Neural progenitor cell (in vitro differentiated cells): Measurements from ENCODE around the gene IFNGR2. TPM values are rescaled to one million over a fixed set of nuclear protein-coding genes. Genes with fewer than 3 reads are reported as not detected.

Experiments
- DNase-seq: peaks from one replicate; pipeline ENCODE4 v3.0.0-alpha.2; 2016; ENCODE audit warnings: low spot score
- H2AFZ ChIP-seq: fragments of 200-600 bp; sonication (generic); replicated peaks from 2 replicates; pipeline ENCODE4 v1.6.1; 2016; ENCODE audit warnings: antibody characterized with exemption
- H3F3A ChIP-seq: fragments of 200-600 bp; sonication (generic); 2 replicates; pipeline ENCODE4 v1.6.1; 2016; ENCODE audit warnings: antibody characterized with exemption, low read depth
- H3K27ac ChIP-seq: fragments of 200-600 bp; sonication (generic); 2 replicates; pipeline ENCODE4 v1.5.1; 2016; ENCODE audit warnings: mild to moderate bottlenecking
- H3K27me3 ChIP-seq: fragments of 200-600 bp; sonication (generic); 2 replicates; pipeline ENCODE4 v1.6.1; 2016; ENCODE audit warnings: mild to moderate bottlenecking, moderate library complexity
- H3K36me3 ChIP-seq: fragments of 200-600 bp; sonication (generic); 2 replicates; pipeline ENCODE4 v1.5.1; 2016
- H3K4me1 ChIP-seq: fragments of 200-600 bp; sonication (generic); 2 replicates; pipeline ENCODE4 v1.6.1; 2016; ENCODE audit warnings: mixed run types
- H3K4me2 ChIP-seq: fragments of 200-600 bp; sonication (generic); 2 replicates; pipeline ENCODE4 v1.6.1; 2016
- H3K4me3 ChIP-seq: fragments of 200-600 bp; sonication (generic); 2 replicates; pipeline ENCODE4 v1.5.1; 2016
- H3K79me2 ChIP-seq: fragments of 200-600 bp; sonication (generic); 2 replicates; pipeline ENCODE4 v1.6.1; 2016; ENCODE audit warnings: low read depth
- H3K9ac ChIP-seq: fragments of 200-600 bp; sonication (generic); 2 replicates; pipeline ENCODE4 v1.6.1; 2016
- H3K9me3 ChIP-seq: fragments of 200-600 bp; sonication (generic); 2 replicates; pipeline ENCODE4 v1.5.1; 2016; ENCODE audit warnings: low read depth
- H4K20me1 ChIP-seq: fragments of 200-600 bp; sonication (generic); 2 replicates; pipeline ENCODE4 v1.6.1; 2016; ENCODE audit warnings: low read depth
- H3K27ac Mint-ChIP-seq: 3 replicates; pipeline ENCODE4 v1.8.0; 2021; ENCODE audit warnings: mixed read lengths
- H3K27me3 Mint-ChIP-seq: 2 replicates; pipeline ENCODE4 v1.8.0; 2022; ENCODE audit warnings: low read depth, mild to moderate bottlenecking, inconsistent platforms, moderate library complexity, mixed read lengths; ENCODE audit not compliant: insufficient read depth
- H3K36me3 Mint-ChIP-seq: 3 replicates; pipeline ENCODE4 v1.8.0; 2021; ENCODE audit warnings: mixed read lengths
- H3K4me1 Mint-ChIP-seq: 3 replicates; pipeline ENCODE4 v1.8.0; 2021; ENCODE audit warnings: mixed read lengths
- H3K4me3 Mint-ChIP-seq: 3 replicates; pipeline ENCODE4 v1.8.0; 2021; ENCODE audit warnings: mild to moderate bottlenecking, moderate library complexity, mixed read lengths
- H3K9me3 Mint-ChIP-seq: 3 replicates; pipeline ENCODE4 v1.8.0; 2020; ENCODE audit warnings: mixed read lengths
- CTCF ChIP-seq: fragments of 200-600 bp; sonication (generic); IDR thresholded peaks from 2 replicates; pipeline ENCODE4 v1.5.1; 2017; ENCODE audit warnings: antibody characterized with exemption, mild to moderate bottlenecking
- EZH2 ChIP-seq: fragments of 200-600 bp; sonication (generic); IDR thresholded peaks from 2 replicates; pipeline ENCODE4 v1.6.1; 2017; ENCODE audit warnings: antibody characterized with exemption, mild to moderate bottlenecking, moderate library complexity
- EZH2phosphoT487 ChIP-seq: fragments of 200-600 bp; sonication (generic); IDR thresholded peaks from 2 replicates; pipeline ENCODE4 v1.6.1; 2017; ENCODE audit warnings: antibody characterized with exemption
- total RNA-seq: library from RNA; depleted of rRNA; stranded (reverse); fragments of >200 nt; gene quantifications from 2 replicates; pipeline ENCODE4 v1.2.3, GENCODE V29; 2015; ENCODE audit warnings: low replicate concordance

IFNGR2 gene
- total RNA-seq, 1 donor from 2014 or later = 50.6 TPM

- Histone ChIP-seq H2AFZ (no peak overlapping the region), H3K4me2 (no peak overlapping the region), H3K9me3 (no peaks in the 10 kb centered on the region), H3K79me2 (no peaks in the 10 kb centered on the region), H3K36me3 (no peaks in the 10 kb centered on the region), H3K4me1 (peaks cover 9% of the 10 kb centered on the region), H3K4me3 (no peak overlapping the region), H3F3A (peaks cover 7% of the 10 kb centered on the region), H3K27ac (no peak overlapping the region), H3K27me3 (no peaks in the 10 kb centered on the region), H4K20me1 (no peaks in the 10 kb centered on the region), H3K9ac (no peak overlapping the region)
- TF ChIP-seq CTCF (no peak), EZH2phosphoT487 (no peak), EZH2 (no peak)
- Mint-ChIP-seq H3K9me3 (no peaks in the 10 kb centered on the region), H3K4me1 (peaks cover 16% of the 10 kb centered on the region), H3K27me3 (peaks cover 4% of the 10 kb centered on the region), H3K4me3 (no peak overlapping the region), H3K27ac (no peak overlapping the region), H3K36me3 (no peaks in the 10 kb centered on the region)
- DNase-seq = no peak
These were observed 9.0 kb upstream of the IFNGR2 start for GRCh38 chr21:33394260-33394659.

- no peaks in the 10 kb centered on the region for H3K9me3 Mint-ChIP-seq
- peaks cover 4% of the 10 kb centered on the region for H3K27me3 Mint-ChIP-seq
- H3K4me3 Mint-ChIP-seq = no peak overlapping the region
- Histone ChIP-seq H3K27me3 (no peaks in the 10 kb centered on the region), H3K4me2 (no peak overlapping the region), H3F3A (peaks cover 7% of the 10 kb centered on the region), H3K9me3 (no peaks in the 10 kb centered on the region), H3K4me3 (no peak overlapping the region), H4K20me1 (no peaks in the 10 kb centered on the region), H2AFZ (no peak overlapping the region), H3K27ac (no peak overlapping the region), H3K36me3 (no peaks in the 10 kb centered on the region), H3K4me1 (peaks cover 9% of the 10 kb centered on the region), H3K9ac (no peak overlapping the region), H3K79me2 (no peaks in the 10 kb centered on the region)
- TF ChIP-seq EZH2 (no peak), CTCF (no peak), EZH2phosphoT487 (no peak)
- peaks cover 16% of the 10 kb centered on the region for H3K4me1 Mint-ChIP-seq
- H3K27ac Mint-ChIP-seq = no peak overlapping the region
- H3K36me3 Mint-ChIP-seq = no peaks in the 10 kb centered on the region
- DNase-seq = no peak
These were observed 7.3 kb upstream of the IFNGR2 start for GRCh38 chr21:33395891-33396331.

GRCh38 chr21:33396436-33396835 is 6.8 kb upstream of the IFNGR2 start:
- Histone ChIP-seq H3K27ac (no peak overlapping the region), H4K20me1 (no peaks in the 10 kb centered on the region), H3K9ac (no peak overlapping the region), H3K27me3 (no peaks in the 10 kb centered on the region), H3F3A (peaks cover 7% of the 10 kb centered on the region), H2AFZ (no peak overlapping the region), H3K4me3 (no peak overlapping the region), H3K4me1 (peaks cover 9% of the 10 kb centered on the region), H3K36me3 (no peaks in the 10 kb centered on the region), H3K9me3 (no peaks in the 10 kb centered on the region), H3K79me2 (no peaks in the 10 kb centered on the region), H3K4me2 (no peak overlapping the region)
- H3K9me3 Mint-ChIP-seq = no peaks in the 10 kb centered on the region
- DNase-seq = no peak
- H3K36me3 Mint-ChIP-seq = no peaks in the 10 kb centered on the region
- H3K4me1 Mint-ChIP-seq = peaks cover 16% of the 10 kb centered on the region
- no peak overlapping the region for H3K4me3 Mint-ChIP-seq
- H3K27me3 Mint-ChIP-seq = peaks cover 4% of the 10 kb centered on the region
- H3K27ac Mint-ChIP-seq = no peak overlapping the region
- no peak for TF ChIP-seq CTCF
- no peak for TF ChIP-seq EZH2phosphoT487
- TF ChIP-seq EZH2 = no peak
